Fibroblast of lung (primary cell): Measurements from ENCODE around the gene PORCN. TPM values are rescaled to one million over a fixed set of nuclear protein-coding genes. Genes with fewer than 3 reads are reported as not detected.
A peak's percentile ranks its signal among the peaks of the same experiment; 100 is the strongest.

Experiments
- DNase-seq, 2 donors: peaks; one replicate each; pipeline versions ENCODE4 v3.0.0 to v3.0.0-alpha.2; 2010; ENCODE audit warnings: low read depth in 2 of 2
- H2AFZ ChIP-seq: 2 replicates; pipeline ENCODE4 v1.5.1; 2012; ENCODE audit warnings: low read length, control low read depth, inconsistent platforms
- H3K27ac ChIP-seq: 2 replicates; pipeline ENCODE4 v1.5.1; 2011; ENCODE audit warnings: low read length, control low read depth; ENCODE audit not compliant: insufficient read depth
- H3K27me3 ChIP-seq: 2 replicates; pipeline ENCODE4 v1.5.1; 2011; ENCODE audit warnings: mild to moderate bottlenecking, low read length; ENCODE audit not compliant: control insufficient read depth, insufficient read depth
- H3K36me3 ChIP-seq: 2 replicates; pipeline ENCODE4 v1.5.1; 2011; ENCODE audit warnings: low read length; ENCODE audit not compliant: control insufficient read depth, insufficient read depth
- H3K4me1 ChIP-seq: 2 replicates; pipeline ENCODE4 v1.5.1; 2011; ENCODE audit warnings: low read length; ENCODE audit not compliant: control insufficient read depth, insufficient read depth; ENCODE audit errors: extremely low read depth
- H3K4me2 ChIP-seq: 2 replicates; pipeline ENCODE4 v1.5.1; 2011; ENCODE audit warnings: low read length, control low read depth; ENCODE audit not compliant: insufficient read depth; ENCODE audit errors: extremely low read depth
- H3K4me3 ChIP-seq, 4 experiments: fragments of 200-600 bp in 1 of 4; sonication (generic) in 1 of 4; replicated peaks in 1 of 4; 2 replicates each; pipeline ENCODE4 v1.5.1; 2011 to 2016; ENCODE audit warnings: low read length in 4 of 4, low read depth in 3 of 4, mild to moderate bottlenecking in 3 of 4, control low read depth in 2 of 4, inconsistent platforms in 1 of 4, mixed read lengths in 1 of 4; ENCODE audit not compliant: insufficient read depth in 1 of 4; ENCODE audit errors: control extremely low read depth in 1 of 4
- H3K79me2 ChIP-seq: 2 replicates; pipeline ENCODE4 v1.5.1; 2012; ENCODE audit warnings: mild to moderate bottlenecking, low read length, inconsistent platforms; ENCODE audit not compliant: control insufficient read depth, insufficient read depth
- H3K9ac ChIP-seq: 2 replicates; pipeline ENCODE4 v1.5.1; 2011; ENCODE audit warnings: mild to moderate bottlenecking, low read length, control low read depth; ENCODE audit not compliant: insufficient read depth
- H3K9me3 ChIP-seq: 2 replicates; pipeline ENCODE4 v1.5.1; 2012; ENCODE audit warnings: low read depth, low read length; ENCODE audit not compliant: control insufficient read depth, insufficient read depth
- H4K20me1 ChIP-seq: 2 replicates; pipeline ENCODE4 v1.5.1; 2011; ENCODE audit warnings: low read length; ENCODE audit not compliant: control insufficient read depth, insufficient read depth; ENCODE audit errors: extremely low read depth
- CTCF ChIP-seq, 2 donors: IDR thresholded peaks in 1 of 2; conservative IDR thresholded peaks in 1 of 2; 1 replicate in 1 of 2; 2 replicates in 1 of 2; pipeline ENCODE4 v1.5.1; 2011 to 2012; ENCODE audit warnings: low read length in 2 of 2, control low read depth in 1 of 2, inconsistent platforms in 1 of 2, low read depth in 1 of 2, mild to moderate bottlenecking in 1 of 2
- EZH2 ChIP-seq: IDR thresholded peaks from 2 replicates; pipeline ENCODE4 v1.5.1; 2012; ENCODE audit warnings: low read length, control low read depth, mild to moderate bottlenecking; ENCODE audit errors: missing control alignments
- polyA plus RNA-seq, 2 donors: library from polyadenylated mRNA; depleted of rRNA in 1 of 2; stranded (reverse) in 1 of 2; unstranded in 1 of 2; fragments of >200 nt; gene quantifications; 2 replicates each; pipeline ENCODE4 v1.2.1, GENCODE V29; 2011 to 2012; ENCODE audit warnings: missing spikeins in 1 of 2
- total RNA-seq: library from RNA; depleted of rRNA; stranded (reverse); fragments of >200 nt; gene quantifications from 2 replicates; pipeline ENCODE4 v1.2.1, GENCODE V29; 2014

The PORCN gene
- total and polyA plus RNA-seq, 2 donors (not counting 1 experiment from before 2014, with no cell fraction given): 5.4 to 11.4 TPM

DNA sequence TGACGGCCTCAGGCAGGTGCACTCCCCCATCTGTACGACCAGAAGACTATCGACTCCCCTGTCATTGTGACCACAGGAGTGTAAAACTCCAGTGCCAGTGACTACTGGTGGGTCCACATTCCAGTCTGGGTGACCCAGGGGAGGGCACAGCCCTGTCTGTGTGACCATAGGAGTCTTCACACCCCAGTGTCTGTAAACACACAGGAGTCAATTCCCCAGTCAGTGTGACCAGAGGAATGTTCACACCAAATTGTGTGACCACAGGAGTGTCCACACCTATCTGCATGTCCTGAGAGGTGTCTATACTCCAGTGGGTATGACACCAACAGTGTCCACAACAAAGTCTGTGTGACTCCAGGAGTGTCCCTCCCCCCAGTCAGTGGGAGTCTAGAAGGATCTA lies 20.8 kb upstream of the PORCN start:
- no peaks in the 10 kb centered on the region for H3K27me3 ChIP-seq
- H3K79me2 ChIP-seq: no peaks in the 10 kb centered on the region
- H3K4me1 ChIP-seq: peaks cover 2% of the 10 kb centered on the region
- H3K9me3 ChIP-seq: no peaks in the 10 kb centered on the region
- no peak overlapping the region for H3K4me3 ChIP-seq
- no peaks in the 10 kb centered on the region for H4K20me1 ChIP-seq
- H3K36me3 ChIP-seq: no peaks in the 10 kb centered on the region
- no peak overlapping the region for H3K9ac ChIP-seq
- TF ChIP-seq CTCF (conservative IDR thresholded peaks at IDR 0.05 in 1 of 2, IDR thresholded peaks at IDR 0.05 in 1 of 2; ENCODE audit: low read depth in 1 of 2, low read length in 2 of 2) (no peak), EZH2 (no peak)
- H3K4me2 ChIP-seq: no peak overlapping the region
- no peak overlapping the region for H2AFZ ChIP-seq
- peak overlapping the region; percentile 30 for H3K27ac ChIP-seq
- no peak for DNase-seq

DNA sequence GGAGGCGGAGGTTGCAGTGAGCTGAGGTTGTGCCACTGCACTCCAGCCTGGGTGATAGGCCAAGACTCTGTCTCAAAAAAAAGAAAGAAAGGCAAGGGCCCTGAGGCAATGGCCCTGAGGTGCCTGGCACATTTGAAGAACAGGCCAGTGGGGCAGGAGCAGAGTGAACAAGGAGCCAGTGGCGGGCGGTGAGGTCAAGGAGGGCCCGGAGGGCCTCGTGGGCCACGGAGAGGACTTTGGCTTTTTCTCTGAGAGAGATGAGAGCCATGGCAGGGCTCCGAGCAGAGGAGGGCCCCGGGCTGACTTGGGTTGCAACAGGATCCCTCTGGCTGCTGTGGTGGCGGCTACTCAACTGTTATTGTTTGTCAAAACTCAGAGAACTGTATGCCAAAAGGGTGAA lies 19.5 kb upstream of the PORCN start:
- no peak overlapping the region for H3K4me2 ChIP-seq
- no peaks in the 10 kb centered on the region for H3K9me3 ChIP-seq
- H3K27ac ChIP-seq: no peak overlapping the region
- no peak overlapping the region for H3K9ac ChIP-seq
- no peak overlapping the region for H2AFZ ChIP-seq
- TF ChIP-seq EZH2: no peak
- TF ChIP-seq CTCF (conservative IDR thresholded peaks at IDR 0.05 in 1 of 2, IDR thresholded peaks at IDR 0.05 in 1 of 2; ENCODE audit: low read depth in 1 of 2, low read length in 2 of 2): no peak
- H3K4me1 ChIP-seq: peaks cover 2% of the 10 kb centered on the region
- no peaks in the 10 kb centered on the region for H3K27me3 ChIP-seq
- no peak overlapping the region for H3K4me3 ChIP-seq
- no peaks in the 10 kb centered on the region for H3K36me3 ChIP-seq
- no peaks in the 10 kb centered on the region for H3K79me2 ChIP-seq
- H4K20me1 ChIP-seq: no peaks in the 10 kb centered on the region
- DNase-seq: no peak

- H3K36me3 ChIP-seq: no peaks in the 10 kb centered on the region
- peaks cover 2% of the 10 kb centered on the region for H3K4me1 ChIP-seq
- no peaks in the 10 kb centered on the region for H4K20me1 ChIP-seq
- no peaks in the 10 kb centered on the region for H3K9me3 ChIP-seq
- H3K27ac ChIP-seq: no peak overlapping the region
- DNase-seq: no peak
- H3K9ac ChIP-seq: no peak overlapping the region
- no peaks in the 10 kb centered on the region for H3K27me3 ChIP-seq
- no peak overlapping the region for H3K4me2 ChIP-seq
- TF ChIP-seq CTCF (conservative IDR thresholded peaks at IDR 0.05 in 1 of 2, IDR thresholded peaks at IDR 0.05 in 1 of 2; ENCODE audit: low read depth in 1 of 2, low read length in 2 of 2) (no peak), EZH2 (no peak)
- H2AFZ ChIP-seq: no peak overlapping the region
- H3K79me2 ChIP-seq: no peaks in the 10 kb centered on the region
- no peak overlapping the region for H3K4me3 ChIP-seq
Observed at GRCh38 chrX:48489892-48490291, 18.9 kb upstream of the PORCN start.
